GM18858 (cell line): Measurements from ENCODE around the gene CASQ2.

Experiments
- ATAC-seq: cut with Tn5 transposase; IDR thresholded peaks from one replicate; pipeline ENCODE4 v1.9.1; 2021; ENCODE audit not compliant: unreplicated experiment

Gene CASQ2

DNA sequence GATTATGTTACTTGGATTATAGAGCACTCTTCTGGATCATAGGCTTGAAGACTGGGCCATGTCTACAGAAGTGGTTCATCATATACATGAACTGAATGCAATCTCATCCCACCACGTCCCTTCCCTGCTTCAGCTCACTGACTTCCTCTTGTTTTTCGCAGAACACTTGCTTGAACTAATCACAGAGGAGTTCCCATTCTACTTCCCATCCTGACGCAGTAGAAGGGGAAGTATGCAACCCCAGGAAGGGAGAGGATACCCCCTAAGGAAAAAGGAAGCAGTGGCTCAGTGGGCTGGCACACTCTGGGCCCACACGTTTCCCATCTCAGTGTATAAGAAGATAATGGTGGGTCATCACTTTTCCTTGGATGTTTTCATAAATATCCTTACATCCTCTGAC lies 36.2 kb downstream of the CASQ2 start:
- ATAC-seq, result no peak

DNA sequence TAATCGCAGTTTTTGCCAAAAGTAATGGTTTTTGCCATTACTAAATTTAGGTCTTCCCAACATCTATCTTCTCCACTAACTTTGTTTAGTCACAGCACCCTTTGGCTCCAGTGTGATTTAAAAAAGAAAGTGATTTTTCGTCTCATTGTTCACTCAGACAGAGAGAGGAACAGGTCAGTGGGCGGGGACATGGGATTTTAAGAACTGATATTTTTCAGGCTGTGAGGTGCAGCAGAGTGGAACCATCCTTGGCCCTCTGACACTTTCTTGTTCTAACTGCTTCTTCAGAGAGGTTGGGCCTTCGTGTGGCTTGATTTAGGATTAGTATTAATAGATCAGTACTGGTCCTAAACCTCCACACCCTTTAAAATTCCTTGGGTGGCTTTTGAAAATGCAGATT lies 38.8 kb downstream of the CASQ2 start:
- ATAC-seq, result peak; percentile 93

DNA sequence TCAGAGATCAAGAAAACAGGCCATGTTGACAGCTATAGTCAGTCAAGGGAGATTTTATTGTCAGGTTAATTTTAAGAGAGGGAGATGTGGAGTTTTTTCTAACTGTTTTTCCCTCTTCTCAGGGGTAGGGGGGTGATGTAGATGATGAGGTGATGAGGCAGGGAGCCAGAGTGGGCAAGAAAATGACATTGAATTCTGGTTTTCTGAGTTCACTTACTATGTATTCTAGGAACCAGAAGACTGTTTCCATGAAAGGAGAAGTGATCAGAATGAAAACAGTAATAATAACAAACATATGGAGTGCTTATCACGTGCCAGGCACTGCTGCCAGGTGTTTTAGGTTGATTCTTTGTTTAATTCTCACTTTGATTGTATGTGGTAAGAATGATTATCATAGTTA lies 40.2 kb downstream of the CASQ2 start:
- no peak for ATAC-seq

DNA sequence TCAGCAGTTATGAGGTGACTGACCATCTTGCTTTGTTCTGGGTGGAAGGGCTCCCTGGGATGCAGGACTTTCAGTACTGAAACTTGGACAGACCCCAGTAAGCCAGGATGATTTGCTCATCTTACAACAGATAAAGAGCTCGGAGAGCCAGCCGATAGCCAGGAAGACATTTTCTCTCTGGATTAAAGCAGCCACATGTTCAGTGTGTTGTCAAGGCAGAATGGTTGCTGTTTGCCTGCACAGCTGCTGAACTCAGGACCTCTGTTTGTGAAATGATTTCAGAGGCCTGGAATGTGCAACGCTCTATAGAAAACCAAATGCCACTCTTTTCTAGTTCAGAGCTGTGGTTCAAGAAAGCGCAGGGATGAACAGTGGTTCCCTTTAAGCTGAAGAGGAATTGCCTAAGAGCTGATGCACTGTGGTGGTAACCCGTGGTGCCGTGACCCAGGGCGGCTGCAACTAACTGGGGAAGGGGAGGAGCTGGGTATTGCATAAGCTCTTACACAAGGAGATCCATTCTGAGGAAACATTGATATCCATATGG lies 40.7 kb downstream of the CASQ2 start:
- ATAC-seq, result no peak

DNA sequence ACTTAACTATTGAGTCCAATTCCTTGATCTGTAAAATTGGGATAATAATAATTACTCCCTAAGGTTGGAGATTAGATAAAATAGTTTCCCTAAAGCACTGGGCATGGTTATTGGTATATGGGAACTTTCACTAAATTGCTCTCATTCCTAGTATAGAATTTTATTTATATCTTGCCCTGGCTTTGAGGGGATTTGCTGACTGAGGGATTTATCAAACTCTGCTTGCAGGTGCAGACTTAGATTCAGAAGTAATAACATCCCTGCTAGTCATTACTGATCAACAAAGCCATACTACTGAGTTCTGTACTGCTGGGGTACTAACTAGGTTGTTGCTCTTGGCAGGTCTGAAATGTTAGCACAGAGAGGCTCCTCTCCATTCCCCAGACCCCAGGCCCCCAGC lies 41.9 kb downstream of the CASQ2 start:
- no peak for ATAC-seq

DNA sequence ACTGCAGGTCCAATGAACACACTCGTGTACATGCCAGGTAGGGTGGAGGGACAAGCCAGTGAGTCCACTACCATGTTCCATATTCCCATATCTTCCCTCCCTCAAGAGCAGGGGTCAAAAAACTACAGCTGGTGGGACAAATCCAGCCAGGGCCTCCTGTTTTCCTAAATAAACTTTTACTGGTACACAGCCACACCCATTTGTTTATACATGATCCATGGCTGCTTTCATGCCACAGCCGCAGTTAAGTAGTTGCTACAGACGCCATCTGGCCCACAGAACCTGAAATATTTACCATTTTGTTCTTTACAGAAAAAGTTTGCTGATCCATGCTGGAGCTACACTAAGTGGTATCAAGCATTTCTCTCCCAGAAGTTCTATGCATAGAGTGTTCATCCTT lies 42.4 kb downstream of the CASQ2 start:
- no peak for ATAC-seq

DNA sequence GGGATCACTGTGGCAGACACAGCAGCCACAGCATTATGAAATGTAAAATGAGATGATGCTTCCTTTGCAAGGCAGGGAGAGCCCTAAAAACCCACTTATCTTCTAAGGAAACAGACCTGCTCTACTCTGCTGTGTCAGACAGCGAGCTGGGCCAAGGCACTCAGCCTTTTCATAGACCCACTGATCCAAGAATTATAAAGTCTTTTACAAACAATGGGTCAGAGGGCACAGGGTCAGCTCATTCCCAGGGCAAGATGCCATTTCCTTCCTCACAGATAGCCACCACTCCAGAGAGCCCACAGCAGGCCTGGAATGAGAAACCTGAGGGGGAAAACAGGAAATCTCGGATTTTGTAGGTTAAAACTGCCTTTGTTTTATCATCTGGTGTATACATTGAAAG lies 42.9 kb downstream of the CASQ2 start:
- no peak for ATAC-seq

DNA sequence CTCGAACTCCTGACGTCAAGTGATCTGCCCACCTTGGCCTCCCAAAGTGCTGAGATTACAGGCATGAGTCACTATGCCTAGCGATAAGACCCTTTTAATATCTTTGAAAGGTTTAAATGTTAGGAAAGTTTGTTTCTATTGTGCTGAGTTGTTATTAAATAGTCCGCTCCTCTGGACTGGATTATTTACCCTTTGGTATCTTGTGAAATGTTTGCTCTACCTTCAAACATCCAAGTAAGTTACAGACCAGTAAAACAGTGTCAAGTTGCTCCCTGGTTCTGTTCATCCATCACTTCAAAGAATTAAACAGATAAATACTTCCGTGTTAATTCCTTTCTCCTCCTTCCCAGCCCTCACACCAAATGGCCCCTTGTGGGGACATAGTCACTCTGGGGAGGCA lies 44.8 kb downstream of the CASQ2 start:
- no peak for ATAC-seq

DNA sequence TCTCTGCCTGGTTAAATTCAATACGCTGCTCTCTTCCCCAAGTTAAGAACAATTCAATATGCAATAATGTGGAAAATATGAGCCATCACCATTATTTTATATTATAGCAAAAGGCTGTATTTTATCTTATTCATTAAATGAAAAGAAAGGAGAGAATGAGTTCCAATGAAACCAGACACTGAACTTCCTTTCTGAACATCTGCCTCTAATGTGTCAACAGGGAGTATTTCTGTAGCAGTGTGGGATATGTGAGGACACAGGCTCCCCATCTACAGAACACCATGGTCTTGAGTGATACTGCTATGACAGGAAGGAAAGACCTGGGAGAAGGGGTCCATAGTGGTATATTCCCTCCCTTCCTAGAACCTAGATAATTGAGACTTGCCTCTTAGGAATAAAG lies 46.3 kb downstream of the CASQ2 start:
- ATAC-seq, result no peak

DNA sequence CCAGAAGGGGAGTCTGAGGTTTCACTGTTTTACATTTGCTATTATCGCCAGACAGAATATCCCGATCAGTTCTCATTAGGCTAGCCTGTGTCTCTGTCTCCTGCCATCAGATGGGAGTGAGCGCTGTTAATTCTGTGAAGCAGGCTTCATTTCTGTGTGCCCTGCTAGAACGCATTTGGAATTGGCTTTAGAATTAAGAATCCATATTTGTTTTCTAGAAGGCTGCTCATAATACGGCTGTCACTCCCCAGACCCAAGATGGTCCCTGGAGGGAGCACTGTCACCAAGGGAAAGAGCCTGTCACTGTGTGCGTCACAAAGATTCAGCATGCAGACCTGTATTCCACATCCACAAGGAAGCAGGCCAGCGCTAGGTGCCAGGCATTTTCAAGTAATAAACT lies 49.2 kb downstream of the CASQ2 start:
- no peak for ATAC-seq

DNA sequence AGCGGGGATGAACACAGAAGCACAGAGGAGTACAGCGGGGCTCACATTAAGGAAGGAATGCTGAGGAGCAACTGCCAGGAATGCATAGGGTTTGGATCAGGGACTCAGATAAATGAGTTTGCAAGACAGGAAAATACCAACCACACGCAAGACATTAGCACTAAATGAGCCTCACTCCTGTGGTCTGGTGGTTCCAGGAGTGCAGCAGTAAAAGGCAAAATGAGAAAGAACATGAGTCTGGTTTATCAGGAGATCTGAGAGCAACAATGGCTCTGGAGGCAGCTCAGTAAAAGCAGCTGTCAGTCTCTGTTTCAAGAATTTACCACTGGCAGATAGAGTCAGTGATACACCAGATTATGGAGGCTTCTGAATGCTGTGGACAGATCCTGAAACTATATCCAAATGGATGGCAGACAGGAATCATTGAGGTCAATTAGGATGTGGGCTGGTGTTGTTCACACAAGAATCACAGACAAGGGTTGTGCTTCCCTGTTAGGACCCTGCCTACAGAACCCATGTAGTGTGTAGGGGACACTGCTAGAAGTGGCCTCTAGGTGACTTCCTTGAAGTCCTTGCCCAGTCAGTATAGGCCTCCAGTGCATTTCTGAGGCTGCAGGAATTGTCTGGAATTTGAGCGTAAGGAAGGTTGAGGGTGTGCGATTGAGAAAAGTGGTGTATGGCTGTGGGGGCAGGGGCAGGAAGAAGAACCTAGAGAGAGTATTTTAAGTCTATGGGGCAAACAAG lies 50.3 kb downstream of the CASQ2 start:
- ATAC-seq, result no peak

DNA sequence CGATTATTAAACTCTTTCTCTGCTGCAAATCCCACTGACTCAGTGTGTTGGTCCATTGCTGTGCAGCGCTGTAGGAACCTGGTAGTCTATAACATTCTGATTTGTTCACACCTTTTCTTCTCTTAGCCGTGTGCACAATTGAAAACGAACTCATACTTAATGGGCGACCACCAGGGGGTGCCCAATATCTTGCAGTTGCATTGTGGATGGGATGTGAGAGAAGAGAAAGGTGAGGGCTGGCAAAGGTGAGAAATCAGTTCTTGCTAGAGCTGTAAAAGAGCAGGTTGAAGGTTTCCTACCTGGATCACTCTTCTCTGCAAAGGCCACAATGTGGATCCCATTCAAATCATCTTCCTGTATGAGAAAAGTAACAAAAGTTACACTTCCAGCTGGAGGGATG lies 51.0 kb downstream of the CASQ2 start:
- ATAC-seq, result no peak

DNA sequence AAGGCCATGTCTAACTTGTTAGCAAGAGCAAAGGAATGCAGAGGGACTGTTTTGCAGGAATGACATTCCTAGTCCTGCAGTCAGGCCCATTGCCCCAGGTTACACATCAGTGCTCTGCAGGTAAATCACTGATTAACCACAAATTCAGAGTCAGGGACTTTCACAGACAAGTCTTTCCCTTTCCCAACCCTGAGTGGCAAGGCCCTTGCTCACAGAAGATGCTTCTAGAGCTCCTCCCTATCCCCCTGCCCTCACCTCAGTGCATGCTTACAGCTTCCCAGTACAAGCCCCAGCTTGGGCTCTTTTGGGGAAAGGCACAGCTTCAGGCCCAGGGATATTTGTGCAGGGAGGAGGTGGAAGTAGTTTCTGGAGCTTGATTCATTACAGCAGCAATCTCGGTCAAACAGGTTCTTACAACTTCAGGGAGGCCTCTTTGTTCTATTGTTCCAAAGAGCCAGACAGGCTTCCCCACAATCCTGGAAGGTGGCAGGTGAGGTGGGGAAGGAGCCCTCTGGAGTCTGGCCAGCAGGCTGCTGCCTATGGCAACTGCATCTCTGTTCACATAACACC lies 53.9 kb downstream of the CASQ2 start:
- ATAC-seq, result no peak

DNA sequence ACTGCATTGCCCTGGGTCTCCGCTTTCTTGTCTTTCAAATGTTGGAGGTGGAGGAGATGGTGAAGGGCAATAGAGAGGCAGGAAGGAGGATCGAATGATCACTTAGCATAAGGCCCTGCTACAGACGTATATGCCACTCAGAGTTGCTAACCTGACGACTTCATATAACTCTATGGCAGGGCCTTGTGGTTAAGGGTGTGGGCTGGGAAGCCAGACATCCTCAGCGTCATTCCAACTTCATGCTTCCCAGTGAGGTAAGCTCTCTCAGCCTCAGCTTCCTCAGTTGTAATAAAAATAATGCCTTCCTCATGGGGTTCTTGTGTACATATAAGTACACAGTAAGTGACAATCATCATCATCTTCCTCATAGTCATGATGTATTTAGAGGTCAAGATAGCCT lies 54.6 kb downstream of the CASQ2 start:
- ATAC-seq, result no peak

DNA sequence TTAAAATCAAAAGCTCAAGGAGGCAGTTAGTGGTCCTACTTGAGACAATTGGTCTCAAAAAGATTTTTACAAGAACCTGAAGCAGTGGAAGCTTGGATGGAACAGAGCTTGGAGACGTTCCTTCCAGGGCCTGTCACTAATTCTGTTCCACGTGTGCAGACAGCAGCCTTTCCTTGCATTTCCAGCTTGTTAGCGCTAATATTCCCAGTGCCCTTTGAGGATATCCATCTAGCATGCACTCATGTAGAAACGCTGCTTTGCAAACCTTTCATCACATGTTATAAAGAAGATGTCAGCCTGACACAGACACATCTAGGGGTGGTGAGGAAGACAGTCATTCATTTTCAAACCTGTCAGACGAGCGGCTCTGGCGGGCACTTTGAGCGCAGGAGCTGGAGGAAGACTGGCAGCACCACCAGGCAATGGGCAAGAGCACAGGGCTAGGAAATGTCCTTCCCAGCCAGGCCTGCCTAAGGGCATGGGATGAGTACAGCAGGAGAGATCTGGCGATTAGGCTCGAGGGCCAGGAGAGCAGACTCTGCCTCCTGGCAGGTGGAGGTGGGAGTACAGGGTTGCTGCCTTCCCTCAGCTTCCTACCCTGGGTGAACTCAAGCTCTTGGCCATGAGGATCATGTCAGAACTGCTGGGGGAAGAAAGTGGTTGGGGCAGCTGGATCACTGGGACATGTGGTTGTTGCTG lies 55.5 kb downstream of the CASQ2 start:
- no peak for ATAC-seq

DNA sequence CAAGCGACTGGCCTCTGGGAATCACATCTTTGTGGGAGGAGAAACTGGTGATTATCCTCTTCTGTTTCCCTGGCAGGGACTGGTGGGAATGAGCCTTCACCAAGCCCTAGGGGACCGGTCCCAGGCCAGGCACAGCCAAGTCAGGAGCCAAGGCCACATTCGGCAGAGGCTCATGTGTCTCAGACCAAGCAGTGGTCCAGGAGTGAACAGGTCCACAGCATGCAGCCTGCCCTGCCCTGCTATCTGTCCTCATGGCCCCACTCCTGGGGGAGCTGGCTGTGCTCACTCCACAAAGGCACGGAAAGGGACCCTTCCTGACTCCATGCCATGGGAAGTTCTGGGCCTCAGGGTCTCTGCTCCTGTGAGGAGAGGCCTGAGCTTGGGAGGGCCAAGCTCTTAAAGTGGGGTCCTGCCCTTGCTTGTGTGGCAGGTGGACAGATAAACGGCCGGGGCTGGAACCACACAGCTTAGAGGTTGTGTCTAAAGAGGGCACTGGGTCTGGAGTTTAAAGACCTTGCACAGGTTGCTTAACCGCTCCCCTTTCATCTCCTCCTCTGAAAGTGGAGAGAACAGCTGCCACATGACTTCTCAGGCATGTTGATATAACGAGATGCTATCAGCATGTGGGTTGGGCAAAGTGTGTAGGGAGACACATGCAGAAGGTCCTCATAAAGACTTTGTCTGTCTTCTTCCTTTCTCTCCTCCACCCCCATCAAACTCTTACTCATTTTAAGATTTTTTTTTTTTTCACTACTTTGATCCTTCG lies 57.5 kb downstream of the CASQ2 start:
- ATAC-seq, result no peak

DNA sequence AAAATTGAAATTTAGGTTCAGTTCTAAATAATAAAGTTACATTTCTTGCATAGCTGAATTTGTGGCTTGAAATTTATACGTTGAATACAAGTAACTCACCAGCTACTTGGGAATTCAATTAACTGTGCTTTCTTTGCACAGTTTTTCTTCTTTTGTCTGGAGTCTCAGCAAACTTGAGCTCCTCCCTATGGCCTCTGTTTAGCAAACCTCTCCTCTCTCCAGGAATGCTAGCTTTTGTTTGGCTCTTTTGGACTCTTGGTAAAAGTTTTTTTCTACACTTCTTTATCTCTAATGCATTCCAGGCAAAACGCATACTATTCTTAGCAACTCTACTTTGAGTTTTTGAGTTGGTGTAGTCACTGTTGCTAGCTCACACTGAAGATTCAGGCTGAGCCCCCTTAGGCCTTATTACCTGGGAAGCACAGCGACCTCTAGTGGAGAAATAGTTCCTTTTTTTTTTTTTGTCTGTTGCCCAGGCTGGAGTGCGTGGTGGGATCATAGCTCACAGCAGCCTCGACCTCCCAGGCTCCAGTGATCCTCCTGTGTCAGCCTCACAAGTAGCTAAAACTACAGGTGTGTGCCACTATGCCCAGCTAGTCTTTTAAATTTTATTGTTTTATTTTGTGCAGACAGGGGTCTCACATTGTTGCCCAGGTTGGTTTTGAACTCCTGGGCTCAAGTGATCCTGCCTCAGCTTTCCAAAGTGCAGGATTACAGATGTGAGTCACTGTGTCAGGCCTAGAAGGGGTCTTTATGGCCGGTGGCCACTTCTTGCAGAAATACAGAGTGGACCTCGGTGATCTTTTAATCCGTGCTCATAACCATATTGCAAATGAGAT lies 61.7 kb downstream of the CASQ2 start:
- ATAC-seq, result no peak

DNA sequence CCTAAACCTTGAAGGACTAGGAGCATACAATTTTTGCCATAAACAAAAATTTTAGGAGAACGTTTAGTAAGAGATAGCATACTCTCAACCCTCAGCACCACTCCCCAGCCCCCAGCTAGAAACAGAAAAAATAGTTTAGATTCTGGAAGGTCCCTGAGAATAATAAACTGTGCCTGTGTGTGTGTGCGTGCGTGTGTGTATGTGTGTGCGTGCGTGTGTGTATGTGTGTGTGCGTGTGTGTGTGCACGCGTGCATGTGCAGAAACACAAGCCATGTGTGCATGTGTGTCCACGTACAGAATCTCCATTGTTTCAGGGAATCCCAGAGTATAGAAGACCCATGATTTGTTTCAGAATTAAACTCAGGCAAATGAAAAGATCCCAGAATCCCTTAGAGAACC lies 62.6 kb downstream of the CASQ2 start:
- no peak for ATAC-seq

DNA sequence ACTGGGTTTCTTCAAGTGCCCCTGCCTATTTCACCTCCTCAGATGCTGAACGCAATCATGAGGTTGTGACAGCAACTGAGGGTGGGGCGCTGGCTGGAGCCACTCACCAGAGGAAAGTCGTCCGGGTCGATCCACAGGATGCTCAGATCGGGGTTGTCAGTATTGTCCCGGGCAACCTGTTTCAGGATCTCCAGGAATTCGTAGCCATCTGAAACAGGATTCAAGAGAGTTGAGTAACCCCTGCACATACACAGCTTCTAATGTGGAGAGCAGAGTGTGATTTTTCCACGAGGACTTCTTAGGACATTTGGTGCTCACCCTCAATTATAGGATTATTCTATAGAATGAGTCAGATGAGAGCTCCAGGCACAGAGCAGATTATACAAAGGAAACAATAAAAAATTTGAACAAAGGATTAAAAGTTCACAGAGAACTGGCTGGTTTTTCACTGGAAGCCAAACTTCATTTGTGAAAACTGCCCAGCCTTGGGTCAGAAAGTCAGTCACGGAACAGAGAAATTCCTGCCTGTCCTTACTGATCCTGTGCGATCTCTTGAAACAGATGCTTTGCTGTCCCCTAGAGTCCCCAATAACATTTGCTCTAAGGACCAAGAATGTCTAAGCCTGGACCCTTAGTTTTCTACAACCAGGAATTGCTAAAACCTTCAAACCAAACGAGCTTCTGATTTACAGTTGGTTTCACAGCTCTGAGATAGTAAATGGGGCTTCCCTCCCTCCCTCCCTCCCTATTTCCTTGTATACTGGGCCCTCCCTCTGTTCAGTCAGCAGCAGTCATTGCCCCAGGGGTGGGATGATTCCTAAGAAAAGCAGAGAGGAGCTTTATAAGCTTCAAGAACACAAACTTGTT lies 63.2 kb downstream of the CASQ2 start:
- ATAC-seq, result no peak

DNA sequence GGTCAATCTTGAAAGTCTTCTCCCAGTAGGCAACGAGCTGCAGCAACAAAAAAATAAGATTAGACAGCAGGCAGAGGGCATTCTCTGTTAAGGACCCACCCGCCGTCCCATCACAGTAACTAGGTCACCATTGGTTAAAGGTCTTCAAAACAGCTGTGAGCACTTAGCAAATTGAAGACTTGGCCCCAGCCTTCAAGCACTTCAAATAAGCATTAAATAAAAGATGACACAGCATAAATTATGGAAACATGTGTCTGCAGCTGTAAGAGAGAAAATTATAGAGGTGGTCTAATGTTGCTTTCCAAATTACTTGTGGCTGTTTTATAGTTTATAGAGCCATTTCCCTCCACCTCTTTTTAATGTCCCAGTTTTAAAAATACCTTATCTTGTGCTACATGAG lies 65.6 kb downstream of the CASQ2 start:
- no peak for ATAC-seq
